HCT116 (cell line): Measurements from ENCODE around the gene HPCAL1. TPM values are rescaled to one million over a fixed set of nuclear protein-coding genes. Genes with fewer than 3 reads are reported as not detected.

Source experiments
- ATAC-seq: fragments of 200-7000 bp; cut with Tn5 transposase; 2 replicates; pipeline ENCODE4 v1.9.1; 2020; ENCODE audit warnings: mild to moderate bottlenecking, moderate library complexity
- BruUV-seq: library from RNA; stranded (reverse); fragments of 400-500 nt; replicated peaks from 2 replicates; lab custom pipeline; 2021; lab: Mats Ljungman, UMichigan
- CTCF ChIA-PET: fragments of 300-600 bp; sonication (Branson Sonifier 250); formaldehyde crosslinking; loops from one replicate; lab custom pipeline; 2021; ENCODE audit warnings: antibody characterized with exemption; lab: Charles Lee
- POLR2A ChIA-PET: fragments of 300-600, 350-600 bp; sonication (Branson Sonifier 250); formaldehyde crosslinking; loops from one replicate; lab custom pipeline; 2021; ENCODE audit warnings: antibody characterized with exemption; lab: Charles Lee
- RAD21 ChIA-PET, 2 experiments: fragments of 300-600 bp; sonication (Branson Sonifier 250); formaldehyde crosslinking; loops; one replicate each; lab custom pipeline; 2023; ENCODE audit warnings: low total read pairs in 2 of 2; ENCODE audit not compliant: uncharacterized antibody in 2 of 2, unreplicated experiment in 2 of 2, low non-redundant PET in 1 of 2; lab: Charles Lee
- DNase-seq: peaks from one replicate; pipeline ENCODE4 v3.0.0-alpha.2; 2010; ENCODE audit warnings: low read depth, low spot score
- H2AFZ ChIP-seq: fragments of 200-600 bp; shearing (Covaris generic), sonication (generic); 2 replicates; pipeline ENCODE4 v1.6.1; 2017; ENCODE audit warnings: low read depth, mixed run types, mixed read lengths, antibody characterized with exemption, low read length; ENCODE audit not compliant: poor library complexity, severe bottlenecking
- H3K27ac ChIP-seq: 2 replicates; pipeline ENCODE4 v1.5.1; 2012; ENCODE audit warnings: low read depth, low read length
- H3K27me3 ChIP-seq: fragments of 200-600 bp; sonication (generic); 2 replicates; pipeline ENCODE4 v1.6.1; 2016; ENCODE audit warnings: mixed run types, low read length, mixed read lengths; ENCODE audit not compliant: insufficient read depth
- H3K36me3 ChIP-seq, 2 experiments: fragments of 200-500 bp in 1 of 2; fragments of 200-600 bp in 1 of 2; sonication (Bioruptor generic) in 1 of 2; sonication (generic) in 1 of 2; 2 replicates each; pipeline versions ENCODE4 v1.5.1 to v1.6.1; 2014 to 2016; ENCODE audit warnings: low read length in 2 of 2, inconsistent platforms in 1 of 2, mixed read lengths in 1 of 2, mixed run types in 1 of 2; ENCODE audit not compliant: insufficient read depth in 2 of 2, control insufficient read depth in 1 of 2
- H3K4me1 ChIP-seq, 2 experiments: fragments of 200-600 bp in 1 of 2; sonication (generic) in 1 of 2; 2 replicates each; pipeline versions ENCODE4 v1.5.1 to v1.6.1; 2012 to 2017; ENCODE audit warnings: low read length in 2 of 2, inconsistent platforms in 1 of 2, mild to moderate bottlenecking in 1 of 2, mixed read lengths in 1 of 2, mixed run types in 1 of 2, moderate library complexity in 1 of 2; ENCODE audit not compliant: insufficient read depth in 2 of 2, control insufficient read depth in 1 of 2
- H3K4me2 ChIP-seq: fragments of 200-600 bp; sonication (generic); 2 replicates; pipeline ENCODE4 v1.6.1; 2017; ENCODE audit warnings: mixed run types, low read length, mixed read lengths
- H3K4me3 ChIP-seq, 2 experiments: fragments of 200-600 bp in 1 of 2; sonication (generic) in 1 of 2; replicated peaks in 1 of 2; 2 replicates each; pipeline ENCODE4 v1.5.1; 2011 to 2016; ENCODE audit warnings: low read length in 2 of 2, control low read depth in 1 of 2, low read depth in 1 of 2, mild to moderate bottlenecking in 1 of 2, mixed read lengths in 1 of 2, mixed run types in 1 of 2
- H3K79me2 ChIP-seq: fragments of 200-600 bp; sonication (generic); 2 replicates; pipeline ENCODE4 v1.6.1; 2017; ENCODE audit warnings: mild to moderate bottlenecking, mixed run types, low read length, moderate library complexity, mixed read lengths; ENCODE audit not compliant: insufficient read depth
- H3K9ac ChIP-seq: fragments of 200-600 bp; sonication (generic); 2 replicates; pipeline ENCODE4 v1.6.1; 2016; ENCODE audit warnings: low read length, mixed read lengths
- H3K9me2 ChIP-seq: fragments of 200-600 bp; sonication (generic), shearing (Covaris generic); 2 replicates; pipeline ENCODE4 v1.6.1; 2017; ENCODE audit warnings: mixed run types, mild to moderate bottlenecking, moderate library complexity; ENCODE audit not compliant: insufficient read depth
- H3K9me3 ChIP-seq, 2 experiments: fragments of 200-500 bp in 1 of 2; fragments of 200-600 bp in 1 of 2; sonication (Bioruptor generic) in 1 of 2; sonication (generic) in 1 of 2; 2 replicates each; pipeline ENCODE4 v1.6.1; 2014 to 2017; ENCODE audit warnings: low read length in 2 of 2, mixed read lengths in 2 of 2, inconsistent platforms in 1 of 2, low read depth in 1 of 2, mild to moderate bottlenecking in 1 of 2, mixed run types in 1 of 2, moderate library complexity in 1 of 2; ENCODE audit not compliant: control insufficient read depth in 1 of 2, insufficient read depth in 1 of 2
- H4K20me1 ChIP-seq: fragments of 200-600 bp; sonication (generic), shearing (Covaris generic); 2 replicates; pipeline ENCODE4 v1.6.1; 2017; ENCODE audit warnings: mixed run types, mild to moderate bottlenecking, moderate library complexity; ENCODE audit not compliant: insufficient read depth
- POLR2A ChIP-seq: IDR thresholded peaks from 2 replicates; pipeline ENCODE4 v1.7.0; 2011; ENCODE audit warnings: borderline replicate concordance; ENCODE audit not compliant: insufficient read depth, insufficient read length; ENCODE audit errors: extremely low read depth
- POLR2AphosphoS5 ChIP-seq: IDR thresholded peaks from 2 replicates; pipeline ENCODE4 v1.6.1; 2011; ENCODE audit warnings: mild to moderate bottlenecking, low read depth, low read length, moderate library complexity
- SIN3A ChIP-seq: IDR thresholded peaks from 2 replicates; pipeline ENCODE4 v1.6.1; 2012; ENCODE audit warnings: low read depth
- SRF ChIP-seq: IDR thresholded peaks from 2 replicates; pipeline ENCODE4 v1.6.1; 2012; ENCODE audit warnings: low read depth
- intact Hi-C: fragments of 100-400 bp; cut with micrococcal nuclease; formaldehyde crosslinking; loops from 2 replicates; pipeline ENCODE4 v1.10.0; 2022
- total RNA-seq: library from RNA; stranded (reverse); gene quantifications from one replicate; pipeline ENCODE4 v1.2.1, GENCODE V29; 2021; ENCODE audit not compliant: unreplicated experiment
- TF ChIP-seq, protein P1 (sequence below): IDR thresholded peaks from 2 replicates; pipeline ENCODE4 v1.6.1; 2012; ENCODE audit warnings: low read depth
- TF ChIP-seq, protein P2 (sequence below): IDR thresholded peaks from 2 replicates; pipeline ENCODE4 v1.6.1; 2012

Gene HPCAL1
- total RNA-seq, 1 experiment from 2014 or later, result 111 TPM

DNA sequence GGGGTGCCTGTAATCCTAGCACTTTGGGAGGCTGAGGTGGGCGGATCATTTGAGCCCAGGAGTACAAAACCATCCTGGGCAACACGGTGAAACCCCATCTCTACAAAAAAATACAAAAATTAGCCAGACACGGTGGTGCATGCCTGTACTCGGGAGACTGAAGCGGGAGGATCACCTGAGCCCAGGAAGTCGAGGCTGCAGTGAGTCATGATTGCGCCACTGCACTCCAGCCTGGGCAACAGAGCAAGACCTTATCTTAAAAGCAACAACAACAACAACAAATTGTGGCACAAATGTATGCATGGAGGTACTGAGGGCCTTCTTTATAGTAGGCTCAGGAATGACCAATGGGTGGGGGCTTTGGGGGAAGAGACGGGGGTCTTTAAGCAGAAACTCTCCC, 38.5 kb downstream of the HPCAL1 start (continued):
- TF ChIP-seq, protein P1, sequence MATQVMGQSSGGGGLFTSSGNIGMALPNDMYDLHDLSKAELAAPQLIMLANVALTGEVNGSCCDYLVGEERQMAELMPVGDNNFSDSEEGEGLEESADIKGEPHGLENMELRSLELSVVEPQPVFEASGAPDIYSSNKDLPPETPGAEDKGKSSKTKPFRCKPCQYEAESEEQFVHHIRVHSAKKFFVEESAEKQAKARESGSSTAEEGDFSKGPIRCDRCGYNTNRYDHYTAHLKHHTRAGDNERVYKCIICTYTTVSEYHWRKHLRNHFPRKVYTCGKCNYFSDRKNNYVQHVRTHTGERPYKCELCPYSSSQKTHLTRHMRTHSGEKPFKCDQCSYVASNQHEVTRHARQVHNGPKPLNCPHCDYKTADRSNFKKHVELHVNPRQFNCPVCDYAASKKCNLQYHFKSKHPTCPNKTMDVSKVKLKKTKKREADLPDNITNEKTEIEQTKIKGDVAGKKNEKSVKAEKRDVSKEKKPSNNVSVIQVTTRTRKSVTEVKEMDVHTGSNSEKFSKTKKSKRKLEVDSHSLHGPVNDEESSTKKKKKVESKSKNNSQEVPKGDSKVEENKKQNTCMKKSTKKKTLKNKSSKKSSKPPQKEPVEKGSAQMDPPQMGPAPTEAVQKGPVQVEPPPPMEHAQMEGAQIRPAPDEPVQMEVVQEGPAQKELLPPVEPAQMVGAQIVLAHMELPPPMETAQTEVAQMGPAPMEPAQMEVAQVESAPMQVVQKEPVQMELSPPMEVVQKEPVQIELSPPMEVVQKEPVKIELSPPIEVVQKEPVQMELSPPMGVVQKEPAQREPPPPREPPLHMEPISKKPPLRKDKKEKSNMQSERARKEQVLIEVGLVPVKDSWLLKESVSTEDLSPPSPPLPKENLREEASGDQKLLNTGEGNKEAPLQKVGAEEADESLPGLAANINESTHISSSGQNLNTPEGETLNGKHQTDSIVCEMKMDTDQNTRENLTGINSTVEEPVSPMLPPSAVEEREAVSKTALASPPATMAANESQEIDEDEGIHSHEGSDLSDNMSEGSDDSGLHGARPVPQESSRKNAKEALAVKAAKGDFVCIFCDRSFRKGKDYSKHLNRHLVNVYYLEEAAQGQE, result no peak
- TF ChIP-seq SIN3A (no peak), POLR2AphosphoS5 (no peak), POLR2A (no peak)

DNA sequence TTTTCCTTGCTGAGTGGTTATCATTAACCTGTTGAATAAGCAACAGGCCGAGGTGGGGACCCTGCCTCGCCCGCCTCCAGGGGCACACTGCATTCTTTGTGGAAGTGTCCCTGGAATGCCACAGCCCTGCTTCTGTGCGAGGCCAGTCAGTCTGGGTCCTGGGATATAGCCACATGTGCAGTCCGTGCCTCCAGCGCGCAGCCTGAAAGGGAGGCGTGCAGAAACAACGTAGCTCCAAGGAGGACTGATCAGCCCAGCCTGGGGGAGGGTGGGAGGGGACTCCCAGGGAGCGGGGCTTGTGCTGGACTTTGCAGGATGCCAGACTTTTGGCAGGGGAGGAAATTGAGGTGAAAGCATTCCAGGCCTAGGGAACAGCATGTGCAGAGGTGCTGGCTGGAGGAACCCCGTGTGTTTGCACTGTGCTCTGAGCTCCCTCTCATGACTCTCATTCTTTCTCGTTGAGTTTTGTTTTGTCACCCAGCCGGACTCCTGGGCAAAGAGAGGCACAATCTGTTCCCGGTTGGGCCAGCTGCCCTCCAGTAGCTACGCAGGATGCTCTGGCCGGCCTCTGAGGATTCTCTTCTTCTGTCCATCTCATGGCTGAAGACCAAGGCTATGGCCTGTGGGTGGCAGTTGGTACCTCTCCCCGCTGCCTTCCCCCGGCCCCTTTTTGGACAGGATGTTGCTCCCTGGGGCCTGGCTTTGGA, 39.7 kb downstream of the HPCAL1 start:
- Histone ChIP-seq H3K79me2 (peaks cover 94% of the 10 kb centered on the region), H3K4me2 (no peak overlapping the region), H3K9me2 (no peaks in the 10 kb centered on the region), H3K27ac (no peak overlapping the region), H3K27me3 (no peaks in the 10 kb centered on the region), H3K4me1 (peaks cover 6 to 40% of the 10 kb centered on the region in 2 experiments), H3K4me3 (no peak overlapping the region), H4K20me1 (no peaks in the 10 kb centered on the region; the same call in 1 of the 2 replicates), H3K9me3 (no peaks in the 10 kb centered on the region), H3K9ac (no peak overlapping the region), H3K36me3 (no peaks in the 10 kb centered on the region), H2AFZ (no peak overlapping the region)
- BruUV-seq, result no TSS peak
- ChIA-PET RAD21 (no interaction called here), CTCF (no interaction called here), POLR2A (no interaction called here)
- ATAC-seq (no peak), DNase-seq (no peak)
- TF ChIP-seq SIN3A, result no peak
- TF ChIP-seq, protein P2, sequence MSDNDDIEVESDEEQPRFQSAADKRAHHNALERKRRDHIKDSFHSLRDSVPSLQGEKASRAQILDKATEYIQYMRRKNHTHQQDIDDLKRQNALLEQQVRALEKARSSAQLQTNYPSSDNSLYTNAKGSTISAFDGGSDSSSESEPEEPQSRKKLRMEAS, result no peak
- no peak for TF ChIP-seq SRF
- intact Hi-C loops, result no loop called here
